Coronary artery (tissue), 2 donors: ENCODE measurements around the gene TSPAN9.

Source experiments
- DNase-seq: peaks from one replicate; pipeline ENCODE4 v3.0.0-alpha.2; 2017; ENCODE audit warnings: low spot score
- H3K27ac ChIP-seq, 2 donors: fragments of 200-600 bp; sonication (generic); one replicate each; pipeline ENCODE4 v1.5.1; 2016 to 2019
- H3K4me3 ChIP-seq: fragments of 200-600 bp; sonication (generic); 2 replicates; pipeline ENCODE4 v1.5.1; 2016; ENCODE audit warnings: mild to moderate bottlenecking, moderate library complexity
- CTCF ChIP-seq: fragments of 200-600 bp; sonication (generic); IDR thresholded peaks from one replicate; pipeline ENCODE4 v1.5.1; 2019; ENCODE audit warnings: antibody characterized with exemption

Gene TSPAN9

GRCh38 chr12:3134526-3135135 lies 57.5 kb downstream of the TSPAN9 start:
- DNase-seq = no peak
- H3K27ac ChIP-seq = no peak overlapping the region
- no peak for TF ChIP-seq CTCF
- no peak overlapping the region for H3K4me3 ChIP-seq

GRCh38 chr12:3135522-3136461 lies 58.6 kb downstream of the TSPAN9 start:
- peak; percentile 43 for TF ChIP-seq CTCF
- H3K27ac ChIP-seq = no peak overlapping the region
- H3K4me3 ChIP-seq = no peak overlapping the region
- DNase-seq = no peak

DNA sequence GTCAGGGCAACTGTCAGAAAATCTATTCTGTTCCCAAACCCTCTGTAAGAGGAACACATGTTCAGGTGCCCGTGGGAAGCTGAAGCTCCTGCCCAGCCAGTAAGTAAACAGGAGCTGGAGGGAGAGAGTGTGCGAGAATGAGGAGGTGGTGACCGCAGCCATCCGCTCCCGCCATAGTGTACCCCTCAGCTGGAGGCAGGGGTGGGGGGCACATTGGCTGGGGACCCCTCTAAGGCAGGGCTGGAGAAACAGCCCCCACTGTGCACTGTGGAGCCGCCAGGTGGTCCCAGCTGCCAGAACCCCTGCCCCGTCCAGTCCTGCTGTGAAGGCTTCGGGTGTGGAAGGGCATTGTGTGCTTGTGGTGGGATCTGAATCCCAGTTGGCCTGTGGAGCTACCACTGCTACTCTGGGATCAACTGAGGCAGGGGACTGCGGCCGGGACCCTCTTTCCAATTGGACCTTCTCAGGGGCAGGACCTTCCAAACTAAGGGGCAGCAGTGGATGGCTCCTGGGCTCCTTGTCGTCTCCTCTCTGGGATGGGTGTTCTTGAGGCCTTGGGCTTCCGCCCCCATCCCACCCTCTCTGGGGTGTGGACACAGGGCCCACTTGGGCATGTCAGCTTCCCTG lies 59.6 kb downstream of the TSPAN9 start:
- H3K27ac ChIP-seq = no peak overlapping the region
- DNase-seq = no peak

GRCh38 chr12:3137268-3137781 lies 60.1 kb downstream of the TSPAN9 start:
- DNase-seq = no peak

More for the DNA sequence above, 59.6 kb downstream of the TSPAN9 start:
- TF ChIP-seq CTCF = no peak
- no peak overlapping the region for H3K4me3 ChIP-seq

GRCh38 chr12:3137814-3138445 lies 60.8 kb downstream of the TSPAN9 start:
- TF ChIP-seq CTCF = no peak
- Histone ChIP-seq H3K4me3 (no peak overlapping the region), H3K27ac (no peak overlapping the region)
- no peak for DNase-seq

More at GRCh38 chr12:3137268-3137781, 60.1 kb downstream of the TSPAN9 start:
- no peak for TF ChIP-seq CTCF
- H3K4me3 ChIP-seq = no peak overlapping the region
- H3K27ac ChIP-seq = no peak overlapping the region

- TF ChIP-seq CTCF = no peak
- no peak overlapping the region for H3K4me3 ChIP-seq
- DNase-seq = no peak
- H3K27ac ChIP-seq = no peak overlapping the region
These were observed 61.8 kb downstream of the TSPAN9 start for GRCh38 chr12:3138941-3139511.
